GM12874 (cell line): ENCODE results near the gene CD74.

Experiments
- TF ChIP-seq, protein P1 (sequence below): IDR thresholded peaks from 2 replicates; pipeline ENCODE4 v1.5.1; 2011; ENCODE audit warnings: low read depth, mild to moderate bottlenecking, control low read depth, low read length, moderate library complexity; ENCODE audit not compliant: insufficient read depth

Gene CD74

DNA sequence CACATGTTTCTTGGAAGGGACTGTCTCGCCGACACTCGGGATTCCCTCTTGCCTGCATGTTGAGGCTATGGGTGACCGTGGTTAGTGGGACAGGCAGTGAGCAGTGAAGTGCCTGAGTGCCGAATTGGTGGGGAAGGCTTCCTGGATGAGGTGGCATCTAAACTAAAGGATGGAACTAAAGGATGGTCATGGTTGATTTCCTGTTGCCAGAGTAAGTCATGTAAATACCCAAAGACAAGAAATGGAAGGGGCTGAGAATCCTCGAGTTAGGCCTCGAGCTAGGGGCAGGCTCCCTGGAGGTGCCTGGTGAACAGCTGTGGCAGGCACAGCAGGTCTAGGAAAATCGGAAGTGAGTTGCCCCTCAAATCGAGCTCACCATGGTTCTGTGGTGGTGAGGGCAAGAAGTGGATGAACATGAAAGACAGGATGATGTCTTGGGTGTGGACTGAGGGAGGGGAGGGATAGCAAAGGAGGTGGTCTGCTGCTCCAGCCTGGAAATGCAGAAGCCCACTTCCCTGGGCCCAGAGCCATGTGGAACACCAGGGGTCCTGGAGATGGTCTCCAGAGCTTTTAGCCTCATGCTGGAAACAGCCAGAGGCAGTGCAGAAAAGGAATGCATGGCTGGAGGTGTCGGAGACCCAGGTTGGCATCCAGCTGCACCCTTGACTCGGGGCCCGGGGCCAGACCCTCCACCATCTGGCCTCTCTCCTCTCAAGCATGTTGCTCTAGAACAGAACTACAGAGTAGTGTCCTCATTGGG lies 12.2 kb downstream of the CD74 start:
- TF ChIP-seq, protein P1, sequence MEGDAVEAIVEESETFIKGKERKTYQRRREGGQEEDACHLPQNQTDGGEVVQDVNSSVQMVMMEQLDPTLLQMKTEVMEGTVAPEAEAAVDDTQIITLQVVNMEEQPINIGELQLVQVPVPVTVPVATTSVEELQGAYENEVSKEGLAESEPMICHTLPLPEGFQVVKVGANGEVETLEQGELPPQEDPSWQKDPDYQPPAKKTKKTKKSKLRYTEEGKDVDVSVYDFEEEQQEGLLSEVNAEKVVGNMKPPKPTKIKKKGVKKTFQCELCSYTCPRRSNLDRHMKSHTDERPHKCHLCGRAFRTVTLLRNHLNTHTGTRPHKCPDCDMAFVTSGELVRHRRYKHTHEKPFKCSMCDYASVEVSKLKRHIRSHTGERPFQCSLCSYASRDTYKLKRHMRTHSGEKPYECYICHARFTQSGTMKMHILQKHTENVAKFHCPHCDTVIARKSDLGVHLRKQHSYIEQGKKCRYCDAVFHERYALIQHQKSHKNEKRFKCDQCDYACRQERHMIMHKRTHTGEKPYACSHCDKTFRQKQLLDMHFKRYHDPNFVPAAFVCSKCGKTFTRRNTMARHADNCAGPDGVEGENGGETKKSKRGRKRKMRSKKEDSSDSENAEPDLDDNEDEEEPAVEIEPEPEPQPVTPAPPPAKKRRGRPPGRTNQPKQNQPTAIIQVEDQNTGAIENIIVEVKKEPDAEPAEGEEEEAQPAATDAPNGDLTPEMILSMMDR = no peak

DNA sequence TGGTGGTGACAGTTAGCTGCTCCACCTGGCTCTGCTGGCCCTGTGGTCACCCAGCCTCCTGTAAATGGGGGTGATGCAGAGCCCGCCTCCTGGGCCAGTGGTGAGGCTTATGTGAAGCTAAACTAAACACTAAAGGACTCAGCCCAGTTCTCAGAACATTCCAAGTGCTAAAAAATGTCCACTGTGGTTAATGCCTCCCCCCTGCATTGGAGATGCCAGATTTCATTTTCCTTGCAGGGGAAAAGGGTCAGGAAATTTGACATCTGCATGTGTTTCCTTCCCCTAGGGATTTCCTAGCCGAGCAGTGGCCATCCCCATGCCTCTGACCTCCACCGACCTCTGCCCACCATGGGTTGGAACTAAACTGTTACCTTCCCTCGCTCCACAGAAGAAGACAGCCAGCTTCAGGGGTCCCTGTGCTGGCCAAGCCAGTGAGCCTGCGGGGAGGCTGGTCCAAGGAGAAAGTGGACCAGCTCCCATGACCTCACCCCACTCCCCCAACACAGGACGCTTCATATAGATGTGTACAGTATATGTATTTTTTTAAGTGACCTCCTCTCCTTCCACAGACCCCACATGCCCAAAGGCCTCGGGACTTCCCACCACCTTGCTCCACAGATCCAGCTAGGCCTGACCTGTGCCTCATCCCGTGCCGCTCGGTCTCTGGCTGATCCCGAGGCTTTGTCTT lies 13.0 kb downstream of the CD74 start:
- TF ChIP-seq, protein P1 = no peak

DNA sequence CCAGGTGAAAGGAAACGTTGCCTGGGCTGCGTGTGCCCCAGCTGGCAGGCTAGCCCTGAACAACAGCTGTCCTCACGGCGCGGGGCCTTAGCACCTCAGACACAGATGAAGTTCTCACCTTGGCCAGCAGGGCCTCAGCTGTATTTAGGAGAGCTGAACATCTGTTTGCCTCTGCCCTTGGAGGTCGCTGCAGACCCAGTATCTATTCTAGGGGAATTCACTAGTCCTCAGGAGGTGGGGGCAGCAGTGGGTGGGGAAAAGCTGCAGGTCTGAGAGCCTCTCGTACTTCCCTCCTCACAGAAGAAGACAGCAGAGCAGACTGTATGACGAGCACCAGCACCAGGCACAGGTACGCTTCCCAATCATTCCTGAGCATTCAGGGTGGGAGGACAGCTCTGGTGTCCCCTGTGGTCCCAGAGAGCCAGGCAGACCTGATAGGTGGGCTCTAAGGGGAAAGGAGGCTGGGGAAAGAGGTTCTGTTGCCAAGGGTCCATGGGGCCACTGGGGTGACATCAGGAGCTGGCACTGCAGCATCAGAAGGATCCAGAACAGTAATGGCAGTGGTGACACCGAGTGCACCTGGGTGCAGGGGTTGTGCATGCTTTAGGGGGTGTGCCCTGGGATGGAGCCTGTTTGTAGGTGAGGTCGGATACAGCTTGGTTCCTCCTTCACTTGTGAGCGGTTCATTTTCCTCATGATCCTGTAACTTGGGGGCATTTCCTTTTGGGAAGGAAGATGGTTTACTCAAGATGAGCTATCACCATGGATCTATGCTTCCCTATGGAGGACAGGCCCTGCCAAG lies 13.8 kb downstream of the CD74 start:
- TF ChIP-seq, protein P1 = peak; percentile 86

DNA sequence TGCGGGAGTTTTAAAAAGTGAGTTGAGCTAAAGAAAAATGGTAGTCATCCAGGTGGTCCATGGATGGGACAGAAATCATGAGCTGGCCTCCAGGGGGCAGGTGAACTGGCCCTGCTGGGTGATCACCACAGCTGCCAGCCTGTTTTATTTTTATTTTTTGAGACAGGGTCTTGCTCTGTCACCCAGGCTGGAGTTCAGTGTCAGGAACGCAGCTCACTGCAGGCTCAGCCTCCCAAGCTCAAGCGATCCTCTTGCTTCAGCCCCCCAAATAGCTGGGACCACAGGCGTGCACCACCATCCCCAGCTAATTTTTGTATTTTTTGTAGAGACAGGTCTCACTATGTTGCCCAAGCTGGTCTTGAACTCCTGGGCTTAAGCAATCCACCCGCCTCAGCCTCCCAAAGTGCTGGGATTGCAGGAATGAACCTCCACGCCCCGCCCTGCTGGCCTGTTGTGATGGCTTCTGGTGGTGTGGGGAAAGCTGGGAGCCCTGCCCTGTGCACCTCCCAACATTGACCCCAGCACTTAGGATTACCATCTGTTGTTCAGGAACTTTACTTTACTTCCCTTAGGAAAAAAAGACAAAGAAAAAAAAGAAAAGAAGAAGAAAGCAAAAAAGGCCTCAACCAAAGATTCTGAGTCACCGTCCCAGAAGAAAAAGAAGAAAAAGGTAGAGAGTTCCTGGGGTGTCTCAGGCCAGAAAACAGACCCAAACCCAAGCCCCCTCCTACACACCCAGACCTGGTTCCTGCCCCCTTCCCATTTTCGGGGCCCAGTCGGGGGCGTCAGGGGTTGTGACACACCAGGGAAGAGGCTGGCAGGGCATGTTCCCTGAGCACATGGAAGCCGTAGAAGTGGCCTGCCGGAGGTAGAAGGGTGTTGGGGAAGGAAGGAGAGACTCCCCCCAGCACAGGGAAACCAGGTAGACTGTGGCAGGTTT lies 14.7 kb downstream of the CD74 start:
- TF ChIP-seq, protein P1 = no peak

DNA sequence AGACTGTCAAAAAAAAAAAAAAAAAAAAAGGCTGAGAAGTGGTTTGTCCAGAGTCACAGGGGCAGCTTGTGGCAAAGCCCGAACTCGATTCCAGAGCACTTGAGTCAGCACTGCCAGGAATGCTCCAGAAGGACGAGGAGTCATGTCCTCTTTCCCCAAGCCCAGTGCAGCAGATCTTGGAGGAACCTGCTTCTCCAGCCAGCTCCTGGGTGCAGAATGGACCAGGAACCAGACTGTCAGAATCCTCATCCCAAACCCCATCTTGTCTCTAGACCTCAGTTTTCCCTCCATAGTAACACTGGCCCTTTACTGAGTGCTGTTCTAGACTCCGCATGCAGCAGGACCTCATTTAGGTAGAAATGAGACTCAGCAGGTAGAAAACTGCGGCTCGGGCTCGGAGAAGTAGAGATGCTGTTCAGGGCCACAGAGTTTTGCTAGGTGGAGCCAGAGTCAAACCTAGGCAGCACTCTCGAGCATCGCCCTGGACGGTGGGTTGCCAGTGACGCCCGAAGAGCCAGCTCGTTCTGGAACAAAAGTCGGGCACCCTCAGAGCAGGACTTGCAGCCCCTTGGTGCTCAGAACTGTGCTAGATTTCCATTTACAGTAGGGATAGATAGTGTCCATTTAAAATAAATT lies 15.4 kb downstream of the CD74 start:
- TF ChIP-seq, protein P1 = no peak

DNA sequence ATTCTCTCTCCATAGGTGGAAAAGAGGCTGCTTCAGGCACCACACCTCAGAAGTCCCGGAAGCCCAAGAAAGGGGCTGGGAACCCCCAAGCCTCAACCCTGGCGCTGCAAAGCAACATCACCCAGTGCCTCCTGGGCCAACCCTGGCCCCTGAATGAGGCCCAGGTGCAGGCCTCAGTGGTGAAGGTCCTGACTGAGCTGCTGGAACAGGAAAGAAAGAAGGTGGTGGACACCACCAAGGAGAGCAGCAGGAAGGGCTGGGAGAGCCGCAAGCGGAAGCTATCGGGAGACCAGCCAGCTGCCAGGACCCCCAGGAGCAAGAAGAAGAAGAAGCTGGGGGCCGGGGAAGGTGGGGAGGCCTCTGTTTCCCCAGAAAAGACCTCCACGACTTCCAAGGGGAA lies 16.4 kb downstream of the CD74 start:
- TF ChIP-seq, protein P1 = no peak
